Measurements from ENCODE around the gene SGCD. TPM values are rescaled to one million over a fixed set of nuclear protein-coding genes. Genes with fewer than 3 reads are reported as not detected.

Gene SGCD
- total and polyA plus RNA-seq, 2 of the 4 experiments (the other 2 are of a cell fraction): 5.8 to 10.6 TPM

DNA sequence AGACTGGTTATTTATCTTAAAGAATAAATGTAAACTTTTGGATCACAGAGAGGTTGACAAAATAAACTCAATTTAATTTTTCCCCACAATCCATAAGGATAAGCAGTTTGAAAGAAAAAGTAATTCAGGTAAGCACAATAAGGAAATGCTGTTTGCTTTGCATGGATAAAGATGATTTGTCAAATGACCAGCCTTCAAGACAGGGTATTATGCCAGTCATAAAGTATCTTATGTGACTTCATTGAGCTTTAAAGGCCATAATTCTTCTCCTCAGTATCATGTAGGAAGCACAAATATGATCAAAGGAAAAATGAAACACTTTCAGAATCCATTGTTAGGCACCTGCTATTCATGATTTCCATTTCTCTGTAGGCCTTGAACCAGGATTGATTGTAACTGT, 342.5 kb downstream of the SGCD start:
- H2AFZ ChIP-seq (replicated peaks; ENCODE audit: low read length, poor library complexity): no peak overlapping the region
- H3K9ac ChIP-seq (ENCODE audit: low read depth, low read length): no peak overlapping the region
- peaks cover 2% of the 10 kb centered on the region; the same call in 1 of the 2 replicates for H3K4me1 ChIP-seq (ENCODE audit: control insufficient read depth, insufficient read depth, low read length)
- no TSS peak for BruUV-seq (replicated peaks)
- no peak overlapping the region for H4K5ac ChIP-seq (ENCODE audit: low read depth, low read length)
- ChIA-PET POLR2A (ENCODE audit: unreplicated experiment) (no interaction called here), CTCF (no interaction called here)
- no peaks in the 10 kb centered on the region for H4K20me1 ChIP-seq (ENCODE audit: insufficient read depth, low read length)
- no peaks in the 10 kb centered on the region for H3K36me3 ChIP-seq (ENCODE audit: control insufficient read depth, insufficient read depth, low read length)
- H3K23ac ChIP-seq (ENCODE audit: low read depth, low read length): no peak overlapping the region
- no peak overlapping the region for H2AK9ac ChIP-seq (replicated peaks; ENCODE audit: low read depth, low read length, poor library complexity)
- no peaks in the 10 kb centered on the region for H3K79me1 ChIP-seq (ENCODE audit: low read depth in 1 of 2, low read length in 2 of 2)
- no peak for ATAC-seq (ENCODE audit: low read depth)
- dilution Hi-C loops (cut with HindIII; ENCODE audit: low sequenced_read_pairs, unreplicated experiment): no loop called here
- no peaks in the 10 kb centered on the region for H3K9me1 ChIP-seq (ENCODE audit: insufficient read depth, low read length)
- H3K4me2 ChIP-seq (ENCODE audit: low read depth, low read length): no peak overlapping the region
- H2BK20ac ChIP-seq (ENCODE audit: low read depth, low read length): no peak overlapping the region
- no peak overlapping the region for H3K18ac ChIP-seq (ENCODE audit: low read depth, low read length)
- H3K4me3 ChIP-seq (ENCODE audit: insufficient read depth, low read depth, low read length): no peak overlapping the region
- H3K56ac ChIP-seq (ENCODE audit: extremely low read depth, insufficient read depth, low read length): no peak overlapping the region
- H3K27me3 ChIP-seq (ENCODE audit: control insufficient read depth, insufficient read depth, low read length): no peaks in the 10 kb centered on the region
- no peak overlapping the region for H2BK15ac ChIP-seq (ENCODE audit: low read depth, low read length)
- H4K8ac ChIP-seq (ENCODE audit: low read depth in 2 of 2, low read length in 2 of 2): no peak overlapping the region
- H2AK5ac ChIP-seq (ENCODE audit: low read depth, low read length): no peak overlapping the region
- in situ Hi-C loops (cut with MboI; ENCODE audit: low sequenced_read_pairs): no loop called here
- DNase-seq: no peak
- H3K9me3 ChIP-seq (ENCODE audit: control insufficient read depth, insufficient read depth, low read length): no peaks in the 10 kb centered on the region
- H3K4ac ChIP-seq (ENCODE audit: low read depth, low read length): no peak overlapping the region
- no peak for TF ChIP-seq MXI1 (IDR thresholded peaks at IDR 0.05; ENCODE audit: borderline replicate concordance, low read depth, low read length)
- no peak for TF ChIP-seq SMC3 (IDR thresholded peaks at IDR 0.05; ENCODE audit: low read depth, low read length)
- no peak for TF ChIP-seq ELK1 (IDR thresholded peaks at IDR 0.05; ENCODE audit: borderline replicate concordance, low read depth, low read length)
- no peak for TF ChIP-seq CHD1 (IDR thresholded peaks at IDR 0.05; ENCODE audit: low read depth, low read length)
- no peak for TF ChIP-seq NFE2L2 (IDR thresholded peaks at IDR 0.05; ENCODE audit: low read depth, low read length)
- TF ChIP-seq RFX5 (IDR thresholded peaks at IDR 0.05; ENCODE audit: low read depth, low read length): no peak
- TF ChIP-seq RCOR1 (IDR thresholded peaks at IDR 0.05; ENCODE audit: insufficient replicate concordance, low read length): no peak
- TF ChIP-seq, protein P1, sequence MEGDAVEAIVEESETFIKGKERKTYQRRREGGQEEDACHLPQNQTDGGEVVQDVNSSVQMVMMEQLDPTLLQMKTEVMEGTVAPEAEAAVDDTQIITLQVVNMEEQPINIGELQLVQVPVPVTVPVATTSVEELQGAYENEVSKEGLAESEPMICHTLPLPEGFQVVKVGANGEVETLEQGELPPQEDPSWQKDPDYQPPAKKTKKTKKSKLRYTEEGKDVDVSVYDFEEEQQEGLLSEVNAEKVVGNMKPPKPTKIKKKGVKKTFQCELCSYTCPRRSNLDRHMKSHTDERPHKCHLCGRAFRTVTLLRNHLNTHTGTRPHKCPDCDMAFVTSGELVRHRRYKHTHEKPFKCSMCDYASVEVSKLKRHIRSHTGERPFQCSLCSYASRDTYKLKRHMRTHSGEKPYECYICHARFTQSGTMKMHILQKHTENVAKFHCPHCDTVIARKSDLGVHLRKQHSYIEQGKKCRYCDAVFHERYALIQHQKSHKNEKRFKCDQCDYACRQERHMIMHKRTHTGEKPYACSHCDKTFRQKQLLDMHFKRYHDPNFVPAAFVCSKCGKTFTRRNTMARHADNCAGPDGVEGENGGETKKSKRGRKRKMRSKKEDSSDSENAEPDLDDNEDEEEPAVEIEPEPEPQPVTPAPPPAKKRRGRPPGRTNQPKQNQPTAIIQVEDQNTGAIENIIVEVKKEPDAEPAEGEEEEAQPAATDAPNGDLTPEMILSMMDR (conservative IDR thresholded peaks at IDR 0.05; ENCODE audit: low read depth, low read length): no peak
- TF ChIP-seq MAFK (IDR thresholded peaks at IDR 0.05; ENCODE audit: low read depth, low read length): no peak
- H2BK120ac ChIP-seq (ENCODE audit: low read depth, low read length): no peak overlapping the region
- H3K14ac ChIP-seq (replicated peaks; ENCODE audit: low read depth, low read length): no peak overlapping the region
- H3K27ac ChIP-seq (ENCODE audit: insufficient read depth, low read length): no peak overlapping the region
- no peak overlapping the region for H4K91ac ChIP-seq (ENCODE audit: insufficient read depth, low read depth, low read length)
- intact Hi-C loops (cut with micrococcal nuclease): no loop called here
- H2BK5ac ChIP-seq (ENCODE audit: low read depth, low read length, poor library complexity, severe bottlenecking): no peak overlapping the region

Data from IMR-90 (cell line).